Astrocyte (in vitro differentiated cells and primary cell): ENCODE results near the gene KCNQ1OT1. TPM values are rescaled to one million over a fixed set of nuclear protein-coding genes. Genes with fewer than 3 reads are reported as not detected.

Experiments used
- DNase-seq: peaks from one replicate; pipeline ENCODE4 v3.0.0-alpha.2; 2010; ENCODE audit warnings: low read depth
- FAIRE-seq: peaks from 2 replicates; lab custom pipeline; 2011; peaks lifted over from hg19 to GRCh38; lab: Jason Lieb, UNC
- H2AFZ ChIP-seq: 2 replicates; pipeline ENCODE4 v1.6.0; 2012; ENCODE audit warnings: low read depth, low read length, inconsistent platforms
- H3K27ac ChIP-seq: 2 replicates; pipeline ENCODE4 v1.5.1; 2011; ENCODE audit warnings: low read depth, low read length, inconsistent platforms
- H3K27me3 ChIP-seq: 2 replicates; pipeline ENCODE4 v1.6.0; 2011; ENCODE audit warnings: low read length, inconsistent platforms; ENCODE audit not compliant: insufficient read depth
- H3K36me3 ChIP-seq: 2 replicates; pipeline ENCODE4 v1.5.1; 2011; ENCODE audit warnings: low read length, inconsistent platforms; ENCODE audit not compliant: insufficient read depth
- H3K4me1 ChIP-seq: 2 replicates; pipeline ENCODE4 v1.5.1; 2011; ENCODE audit warnings: low read length, inconsistent platforms; ENCODE audit not compliant: insufficient read depth
- H3K4me2 ChIP-seq: 2 replicates; pipeline ENCODE4 v1.6.0; 2012; ENCODE audit warnings: low read length, inconsistent platforms
- H3K4me3 ChIP-seq: 2 replicates; pipeline ENCODE4 v1.5.1; 2011; ENCODE audit warnings: low read depth, mild to moderate bottlenecking, low read length, inconsistent platforms; ENCODE audit not compliant: insufficient read depth
- H3K79me2 ChIP-seq: 2 replicates; pipeline ENCODE4 v1.6.0; 2012; ENCODE audit warnings: mild to moderate bottlenecking, low read length, inconsistent platforms; ENCODE audit not compliant: insufficient read depth
- H3K9ac ChIP-seq: 2 replicates; pipeline ENCODE4 v1.6.0; 2012; ENCODE audit warnings: mild to moderate bottlenecking, low read length, inconsistent platforms
- H3K9me3 ChIP-seq: 2 replicates; pipeline ENCODE4 v1.5.1; 2012; ENCODE audit warnings: low read depth, mild to moderate bottlenecking, low read length, inconsistent platforms; ENCODE audit not compliant: insufficient read depth
- H4K20me1 ChIP-seq: 2 replicates; pipeline ENCODE4 v1.6.0; 2012; ENCODE audit warnings: low read length, inconsistent platforms; ENCODE audit not compliant: insufficient read depth
- H3K27ac Mint-ChIP-seq: one replicate; pipeline ENCODE4 v1.8.0; 2021; ENCODE audit warnings: mild to moderate bottlenecking, mixed read lengths; ENCODE audit not compliant: unreplicated experiment
- H3K27me3 Mint-ChIP-seq: one replicate; pipeline ENCODE4 v1.8.0; 2021; ENCODE audit warnings: low read depth, mixed read lengths; ENCODE audit not compliant: unreplicated experiment
- H3K36me3 Mint-ChIP-seq: one replicate; pipeline ENCODE4 v1.8.0; 2021; ENCODE audit warnings: low read depth, mixed read lengths; ENCODE audit not compliant: unreplicated experiment
- H3K4me1 Mint-ChIP-seq: one replicate; pipeline ENCODE4 v1.8.0; 2021; ENCODE audit warnings: low read depth, mixed read lengths; ENCODE audit not compliant: unreplicated experiment
- H3K4me3 Mint-ChIP-seq: one replicate; pipeline ENCODE4 v1.8.0; 2021; ENCODE audit warnings: mild to moderate bottlenecking, moderate library complexity, mixed read lengths; ENCODE audit not compliant: unreplicated experiment
- H3K9me3 Mint-ChIP-seq: one replicate; pipeline ENCODE4 v1.8.0; 2021; ENCODE audit warnings: mild to moderate bottlenecking, mixed read lengths; ENCODE audit not compliant: unreplicated experiment
- EZH2 ChIP-seq: IDR thresholded peaks from 2 replicates; pipeline ENCODE4 v1.6.1; 2012; ENCODE audit warnings: mild to moderate bottlenecking, low read length, inconsistent platforms; ENCODE audit not compliant: insufficient read depth
- total RNA-seq: library from RNA; stranded (reverse); gene quantifications from 2 replicates; pipeline ENCODE4 v1.2.1, GENCODE V29; 2021
- TF ChIP-seq, protein P1 (sequence below): IDR thresholded peaks from 2 replicates; pipeline ENCODE4 v1.5.1; 2011; ENCODE audit warnings: low read depth, mild to moderate bottlenecking, inconsistent platforms, low read length, moderate library complexity; ENCODE audit not compliant: insufficient read depth

The KCNQ1OT1 gene
- total RNA-seq, 1 donor from 2014 or later: 2.5 TPM

DNA sequence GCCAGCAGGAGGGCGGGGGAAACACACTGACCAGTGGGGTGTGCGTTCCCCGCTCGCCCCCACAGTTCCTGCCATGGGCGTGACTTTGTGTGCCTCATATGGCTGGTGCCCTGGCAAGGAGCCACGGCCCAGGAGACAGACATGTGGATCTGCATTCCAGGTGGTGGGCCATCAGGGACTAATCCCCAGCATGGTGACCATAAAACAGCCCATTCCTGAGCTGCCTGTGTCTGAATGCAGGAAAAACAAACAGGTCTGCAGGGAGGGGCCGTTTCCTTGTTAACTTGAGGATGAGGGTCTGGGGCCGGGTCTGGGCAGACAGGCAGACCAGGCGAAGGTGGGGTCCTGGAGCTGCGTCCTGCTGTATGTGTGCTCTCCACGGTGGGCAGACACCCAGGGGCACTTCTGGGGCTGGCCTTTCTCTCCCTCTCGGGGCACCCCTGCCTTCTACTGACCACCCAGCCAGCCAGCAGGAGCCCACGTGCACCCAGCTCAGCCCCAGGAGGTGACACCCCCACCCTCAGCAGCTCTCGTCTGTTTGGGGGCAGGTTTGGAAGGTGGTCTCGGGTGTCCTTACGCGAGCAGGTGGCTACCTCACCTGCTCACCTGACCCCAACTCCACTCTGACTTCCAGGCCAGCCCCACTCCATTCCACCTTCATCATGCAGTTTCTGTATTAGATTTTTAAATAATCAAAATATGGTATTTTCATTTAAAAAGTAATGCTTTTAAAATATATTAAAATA, 120.3 kb downstream of the KCNQ1OT1 start:
- Mint-ChIP-seq H3K4me3 (no peak overlapping the region), H3K27me3 (peaks cover 30% of the 10 kb centered on the region), H3K9me3 (no peaks in the 10 kb centered on the region), H3K27ac (no peak overlapping the region), H3K4me1 (no peaks in the 10 kb centered on the region), H3K36me3 (no peaks in the 10 kb centered on the region)
- H2AFZ ChIP-seq: no peak overlapping the region
- no peak overlapping the region for H3K9ac ChIP-seq
- no peak for TF ChIP-seq EZH2
- TF ChIP-seq, protein P1, sequence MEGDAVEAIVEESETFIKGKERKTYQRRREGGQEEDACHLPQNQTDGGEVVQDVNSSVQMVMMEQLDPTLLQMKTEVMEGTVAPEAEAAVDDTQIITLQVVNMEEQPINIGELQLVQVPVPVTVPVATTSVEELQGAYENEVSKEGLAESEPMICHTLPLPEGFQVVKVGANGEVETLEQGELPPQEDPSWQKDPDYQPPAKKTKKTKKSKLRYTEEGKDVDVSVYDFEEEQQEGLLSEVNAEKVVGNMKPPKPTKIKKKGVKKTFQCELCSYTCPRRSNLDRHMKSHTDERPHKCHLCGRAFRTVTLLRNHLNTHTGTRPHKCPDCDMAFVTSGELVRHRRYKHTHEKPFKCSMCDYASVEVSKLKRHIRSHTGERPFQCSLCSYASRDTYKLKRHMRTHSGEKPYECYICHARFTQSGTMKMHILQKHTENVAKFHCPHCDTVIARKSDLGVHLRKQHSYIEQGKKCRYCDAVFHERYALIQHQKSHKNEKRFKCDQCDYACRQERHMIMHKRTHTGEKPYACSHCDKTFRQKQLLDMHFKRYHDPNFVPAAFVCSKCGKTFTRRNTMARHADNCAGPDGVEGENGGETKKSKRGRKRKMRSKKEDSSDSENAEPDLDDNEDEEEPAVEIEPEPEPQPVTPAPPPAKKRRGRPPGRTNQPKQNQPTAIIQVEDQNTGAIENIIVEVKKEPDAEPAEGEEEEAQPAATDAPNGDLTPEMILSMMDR: no peak
- no peaks in the 10 kb centered on the region for H3K27me3 ChIP-seq
- H3K4me1 ChIP-seq: no peaks in the 10 kb centered on the region
- no peaks in the 10 kb centered on the region for H3K9me3 ChIP-seq
- no peak overlapping the region for H3K4me2 ChIP-seq
- no peaks in the 10 kb centered on the region for H3K79me2 ChIP-seq
- H3K4me3 ChIP-seq: no peak overlapping the region
- DNase-seq: no peak
- no peaks in the 10 kb centered on the region for H3K36me3 ChIP-seq
- no peaks in the 10 kb centered on the region for H4K20me1 ChIP-seq
- no peak overlapping the region for H3K27ac ChIP-seq
- FAIRE-seq: no peak

DNA sequence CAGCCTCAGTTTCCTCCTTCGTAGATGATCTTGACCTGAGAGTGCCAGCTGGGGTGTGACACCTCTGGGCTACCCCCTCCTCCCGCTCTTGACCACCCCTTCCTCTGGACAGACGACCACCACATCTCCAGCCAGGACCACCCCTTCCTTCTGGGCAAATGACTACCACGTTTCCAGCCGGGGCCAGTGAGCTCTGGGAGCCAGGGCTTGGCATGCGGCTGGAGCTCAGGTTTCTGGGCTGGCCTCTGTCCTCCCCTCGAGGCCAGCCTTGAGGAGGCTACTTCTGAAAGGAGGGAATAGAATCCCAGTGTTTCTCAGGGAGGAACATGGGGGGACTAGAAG, 120.9 kb downstream of the KCNQ1OT1 start:
- H4K20me1 ChIP-seq: no peaks in the 10 kb centered on the region
- no peak overlapping the region for H3K9ac ChIP-seq
- no peak overlapping the region for H3K4me2 ChIP-seq
- H2AFZ ChIP-seq: no peak overlapping the region
- Mint-ChIP-seq H3K4me3 (no peak overlapping the region), H3K36me3 (no peaks in the 10 kb centered on the region), H3K27me3 (peaks cover 30% of the 10 kb centered on the region), H3K9me3 (no peaks in the 10 kb centered on the region), H3K27ac (no peak overlapping the region), H3K4me1 (no peaks in the 10 kb centered on the region)
- DNase-seq (no peak), FAIRE-seq (no peak)
- H3K4me3 ChIP-seq: no peak overlapping the region
- no peaks in the 10 kb centered on the region for H3K9me3 ChIP-seq
- H3K79me2 ChIP-seq: no peaks in the 10 kb centered on the region
- H3K4me1 ChIP-seq: no peaks in the 10 kb centered on the region
- no peak overlapping the region for H3K27ac ChIP-seq
- H3K27me3 ChIP-seq: no peaks in the 10 kb centered on the region
- H3K36me3 ChIP-seq: no peaks in the 10 kb centered on the region
- TF ChIP-seq, protein P1: no peak
- TF ChIP-seq EZH2: no peak
